GM10266 (cell line): ENCODE results near the gene MATR3.
"Not testable (repeated sequence)": the region's sequence is repeated elsewhere in the genome, so short reads cannot be mapped to it uniquely, and the experiment has no call there.

Source experiments
- DNase-seq: peaks from one replicate; pipeline ENCODE4 v3.0.0; 2012; ENCODE audit errors: extremely low spot score
- CTCF ChIP-seq: IDR thresholded peaks from 2 replicates; pipeline ENCODE4 v1.5.1; 2012; ENCODE audit warnings: mild to moderate bottlenecking, low read depth; ENCODE audit not compliant: control insufficient read depth, insufficient read depth; ENCODE audit errors: missing control alignments

MATR3 gene

GRCh38 chr5:139266236-139266635, 27.3 kb upstream of the MATR3 start:
- TF ChIP-seq CTCF, result no peak
- DNase-seq, result no peak

- DNase-seq, result no peak
- no peak for TF ChIP-seq CTCF
Measured at GRCh38 chr5:139267481-139267880, 26.1 kb upstream of the MATR3 start.

- peak; percentile 26 for DNase-seq
- TF ChIP-seq CTCF, result no peak
Measured at GRCh38 chr5:139268364-139269202, 25.0 kb upstream of the MATR3 start.

- DNase-seq, result not testable (repeated sequence)
Measured at GRCh38 chr5:139270718-139271117, 22.8 kb upstream of the MATR3 start.

GRCh38 chr5:139271201-139272027, 22.1 kb upstream of the MATR3 start:
- DNase-seq, result no peak

GRCh38 chr5:139272471-139273321, 20.8 kb upstream of the MATR3 start:
- no peak for TF ChIP-seq CTCF
- no peak for DNase-seq

More at GRCh38 chr5:139271201-139272027, 22.1 kb upstream of the MATR3 start:
- TF ChIP-seq CTCF, result no peak

- no peak for TF ChIP-seq CTCF
- DNase-seq, result peak; percentile 42
Measured at GRCh38 chr5:139273322-139273571, 20.3 kb upstream of the MATR3 start.
